Neural cell (in vitro differentiated cells): Measurements from ENCODE around the gene CAMK2A.

Experiments used
- EP300 ChIP-seq: fragments of 450-650 bp; conservative IDR thresholded peaks from 2 replicates; pipeline ENCODE4 v1.6.1; 2014; ENCODE audit warnings: antibody characterized with exemption, mild to moderate bottlenecking, moderate library complexity; ENCODE audit not compliant: poor library complexity, severe bottlenecking
- EZH2 ChIP-seq: fragments of 200-600, 300-800 bp; shearing (Covaris generic), sonication (generic); IDR thresholded peaks from 2 replicates; pipeline ENCODE4 v1.6.1; 2014; ENCODE audit warnings: antibody characterized with exemption, low read length, borderline replicate concordance, mild to moderate bottlenecking; ENCODE audit not compliant: insufficient read depth, poor library complexity, severe bottlenecking
- MXI1 ChIP-seq: fragments of 450-650 bp; conservative IDR thresholded peaks from 2 replicates; pipeline ENCODE4 v1.6.1; 2014; ENCODE audit warnings: antibody characterized with exemption, mild to moderate bottlenecking; ENCODE audit not compliant: poor library complexity, severe bottlenecking
- POLR2AphosphoS5 ChIP-seq: IDR thresholded peaks from 2 replicates; pipeline ENCODE4 v1.6.1; 2012
- RAD21 ChIP-seq: fragments of 450-650 bp; conservative IDR thresholded peaks from 2 replicates; pipeline ENCODE4 v1.6.1; 2014; ENCODE audit warnings: antibody characterized with exemption, mild to moderate bottlenecking, moderate library complexity
- SMC3 ChIP-seq: fragments of 450-650 bp; conservative IDR thresholded peaks from 2 replicates; pipeline ENCODE4 v1.6.1; 2014; ENCODE audit warnings: antibody characterized with exemption, mild to moderate bottlenecking, moderate library complexity; ENCODE audit not compliant: poor library complexity
- TAF1 ChIP-seq: IDR thresholded peaks from 2 replicates; pipeline ENCODE4 v1.6.1; 2012; ENCODE audit warnings: low read depth
- TF ChIP-seq, protein P1 (sequence below): fragments of 450-650 bp; IDR thresholded peaks from 2 replicates; pipeline ENCODE4 v1.5.1; 2014; ENCODE audit warnings: antibody characterized with exemption, mild to moderate bottlenecking, moderate library complexity; ENCODE audit not compliant: poor library complexity, severe bottlenecking
- TF ChIP-seq, protein P2 (sequence below): IDR thresholded peaks from 2 replicates; pipeline ENCODE4 v1.6.1; 2012; ENCODE audit warnings: borderline replicate concordance

DNA sequence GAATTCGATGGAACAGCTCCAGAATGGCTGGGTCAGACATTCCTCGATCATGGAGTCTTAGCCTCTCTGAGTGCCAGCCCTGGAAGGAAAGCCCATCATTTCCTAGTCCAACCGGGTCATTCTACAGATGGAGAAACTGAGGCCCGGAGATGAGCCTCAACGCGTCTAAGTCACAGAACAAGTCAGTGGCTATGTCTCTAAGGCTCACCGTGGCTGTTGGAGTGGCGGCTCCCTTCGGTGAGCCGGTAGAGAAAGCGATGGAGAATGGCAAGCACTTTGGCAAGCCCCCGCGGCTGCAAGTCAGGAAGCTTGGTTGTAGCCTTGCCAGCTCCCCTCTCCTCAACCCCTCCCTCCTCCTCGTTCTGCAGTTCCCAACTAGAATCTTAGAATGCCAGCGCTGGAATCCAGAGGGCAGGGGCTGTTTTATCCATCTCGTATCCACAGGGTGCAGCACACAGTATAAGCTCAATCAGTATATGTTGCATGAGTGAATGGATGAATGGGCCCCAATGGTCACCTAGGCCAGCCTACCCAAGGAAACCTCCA, 13.6 kb upstream of the CAMK2A start:
- TF ChIP-seq EP300 (no peak), EZH2 (no peak), TAF1 (no peak), MXI1 (no peak), POLR2AphosphoS5 (no peak), RAD21 (no peak), SMC3 (no peak)
- TF ChIP-seq, protein P1, sequence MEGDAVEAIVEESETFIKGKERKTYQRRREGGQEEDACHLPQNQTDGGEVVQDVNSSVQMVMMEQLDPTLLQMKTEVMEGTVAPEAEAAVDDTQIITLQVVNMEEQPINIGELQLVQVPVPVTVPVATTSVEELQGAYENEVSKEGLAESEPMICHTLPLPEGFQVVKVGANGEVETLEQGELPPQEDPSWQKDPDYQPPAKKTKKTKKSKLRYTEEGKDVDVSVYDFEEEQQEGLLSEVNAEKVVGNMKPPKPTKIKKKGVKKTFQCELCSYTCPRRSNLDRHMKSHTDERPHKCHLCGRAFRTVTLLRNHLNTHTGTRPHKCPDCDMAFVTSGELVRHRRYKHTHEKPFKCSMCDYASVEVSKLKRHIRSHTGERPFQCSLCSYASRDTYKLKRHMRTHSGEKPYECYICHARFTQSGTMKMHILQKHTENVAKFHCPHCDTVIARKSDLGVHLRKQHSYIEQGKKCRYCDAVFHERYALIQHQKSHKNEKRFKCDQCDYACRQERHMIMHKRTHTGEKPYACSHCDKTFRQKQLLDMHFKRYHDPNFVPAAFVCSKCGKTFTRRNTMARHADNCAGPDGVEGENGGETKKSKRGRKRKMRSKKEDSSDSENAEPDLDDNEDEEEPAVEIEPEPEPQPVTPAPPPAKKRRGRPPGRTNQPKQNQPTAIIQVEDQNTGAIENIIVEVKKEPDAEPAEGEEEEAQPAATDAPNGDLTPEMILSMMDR, result no peak
- TF ChIP-seq, protein P2, sequence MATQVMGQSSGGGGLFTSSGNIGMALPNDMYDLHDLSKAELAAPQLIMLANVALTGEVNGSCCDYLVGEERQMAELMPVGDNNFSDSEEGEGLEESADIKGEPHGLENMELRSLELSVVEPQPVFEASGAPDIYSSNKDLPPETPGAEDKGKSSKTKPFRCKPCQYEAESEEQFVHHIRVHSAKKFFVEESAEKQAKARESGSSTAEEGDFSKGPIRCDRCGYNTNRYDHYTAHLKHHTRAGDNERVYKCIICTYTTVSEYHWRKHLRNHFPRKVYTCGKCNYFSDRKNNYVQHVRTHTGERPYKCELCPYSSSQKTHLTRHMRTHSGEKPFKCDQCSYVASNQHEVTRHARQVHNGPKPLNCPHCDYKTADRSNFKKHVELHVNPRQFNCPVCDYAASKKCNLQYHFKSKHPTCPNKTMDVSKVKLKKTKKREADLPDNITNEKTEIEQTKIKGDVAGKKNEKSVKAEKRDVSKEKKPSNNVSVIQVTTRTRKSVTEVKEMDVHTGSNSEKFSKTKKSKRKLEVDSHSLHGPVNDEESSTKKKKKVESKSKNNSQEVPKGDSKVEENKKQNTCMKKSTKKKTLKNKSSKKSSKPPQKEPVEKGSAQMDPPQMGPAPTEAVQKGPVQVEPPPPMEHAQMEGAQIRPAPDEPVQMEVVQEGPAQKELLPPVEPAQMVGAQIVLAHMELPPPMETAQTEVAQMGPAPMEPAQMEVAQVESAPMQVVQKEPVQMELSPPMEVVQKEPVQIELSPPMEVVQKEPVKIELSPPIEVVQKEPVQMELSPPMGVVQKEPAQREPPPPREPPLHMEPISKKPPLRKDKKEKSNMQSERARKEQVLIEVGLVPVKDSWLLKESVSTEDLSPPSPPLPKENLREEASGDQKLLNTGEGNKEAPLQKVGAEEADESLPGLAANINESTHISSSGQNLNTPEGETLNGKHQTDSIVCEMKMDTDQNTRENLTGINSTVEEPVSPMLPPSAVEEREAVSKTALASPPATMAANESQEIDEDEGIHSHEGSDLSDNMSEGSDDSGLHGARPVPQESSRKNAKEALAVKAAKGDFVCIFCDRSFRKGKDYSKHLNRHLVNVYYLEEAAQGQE, result no peak
